Stomach (tissue), 9 donors: ENCODE data around the gene TARBP1. TPM values are rescaled to one million over a fixed set of nuclear protein-coding genes. Genes with fewer than 3 reads are reported as not detected.
"Not testable (repeated sequence)": the region's sequence is repeated elsewhere in the genome, so short reads cannot be mapped to it uniquely, and the experiment has no call there.

ENCODE experiments used
- DNase-seq, 2 donors: peaks; one replicate each; pipeline versions ENCODE4 v3.0.0 to v3.0.0-alpha.2; 2013 to 2019
- H3K27ac ChIP-seq, 5 donors: fragments of 200-600 bp in 4 of 5; sonication (generic) in 4 of 5; one replicate each; pipeline ENCODE4 v1.5.1; 2013 to 2019; ENCODE audit warnings: mild to moderate bottlenecking in 1 of 5, moderate library complexity in 1 of 5
- H3K27me3 ChIP-seq, 3 donors: fragments of 200-600 bp; sonication (generic); one replicate each; pipeline ENCODE4 v1.5.1; 2017 to 2019; ENCODE audit warnings: mixed run types in 1 of 3
- H3K36me3 ChIP-seq, 4 donors: fragments of 200-600 bp; sonication (generic); 1 replicate in 3 of 4; 2 replicates in 1 of 4; pipeline ENCODE4 v1.5.1; 2016 to 2019
- H3K4me1 ChIP-seq, 4 donors: fragments of 200-600 bp; sonication (generic); one replicate each; pipeline ENCODE4 v1.5.1; 2016 to 2019
- H3K4me3 ChIP-seq, 4 donors: fragments of 200-600 bp; sonication (generic) in 3 of 4; one replicate each; pipeline ENCODE4 v1.5.1; 2016 to 2019; ENCODE audit warnings: mild to moderate bottlenecking in 1 of 4
- H3K9me3 ChIP-seq, 4 donors: fragments of 200-600 bp; sonication (generic); one replicate each; pipeline ENCODE4 v1.5.1; 2016 to 2019
- EP300 ChIP-seq: sonication (generic); formaldehyde crosslinking; IDR thresholded peaks from one replicate; pipeline ENCODE4 v1.6.1; 2017; ENCODE audit warnings: antibody characterized with exemption
- POLR2A ChIP-seq, 4 donors: fragments of 450-650 bp; IDR thresholded peaks; one replicate each; pipeline ENCODE4 v1.6.1; 2016; ENCODE audit warnings: antibody characterized with exemption in 4 of 4, control low read depth in 2 of 4, mild to moderate bottlenecking in 1 of 4, moderate library complexity in 1 of 4
- POLR2AphosphoS5 ChIP-seq, 3 donors: sonication (generic); formaldehyde crosslinking; IDR thresholded peaks; one replicate each; pipeline ENCODE4 v1.6.1; 2016; ENCODE audit warnings: antibody characterized with exemption in 3 of 3
- WGBS, 5 donors: extraction: QIAGEN DNeasy Blood & Tissue Kit in 3 of 5; methylation state at CpG; one replicate each; pipeline versions ENCODE4 v1.1.5 to v1.1.7; 2013 to 2018; 5-methylcytosine and 5-hydroxymethylcytosine counted together
- intact Hi-C: fragments of 100-400 bp; cut with DNase I; formaldehyde crosslinking; loops from one replicate; pipeline ENCODE4 v1.15.1; 2023; ENCODE audit warnings: low total_unique reads
- polyA plus RNA-seq, 3 donors: library from polyadenylated mRNA; stranded (reverse); fragments of 200-250 nt; gene quantifications; one replicate each; pipeline ENCODE4 v1.2.3, GENCODE V29; 2013
- total RNA-seq, 5 donors: library from RNA; depleted of rRNA; stranded (reverse); fragments of >200 nt; gene quantifications; one replicate each; pipeline versions ENCODE4 v1.1.0 to v1.2.3, GENCODE V29; 2014 to 2016
- TF ChIP-seq, protein P1 (sequence below), 7 experiments: fragments of 450-650 bp in 4 of 7; fragments of 200-600 bp in 3 of 7; sonication (generic) in 3 of 7; IDR thresholded peaks; one replicate each; pipeline ENCODE4 v1.5.1; 2016 to 2019; ENCODE audit warnings: antibody characterized with exemption in 7 of 7, control low read depth in 2 of 7, mild to moderate bottlenecking in 1 of 7
- donor health status: healthy with polysubstance abuse.
- donor health status: Bipolar disorder and iron deficiency.
- donor health status: healthy.

Gene TARBP1
- total and polyA plus RNA-seq, 8 donors = 5.7 to 63.2 (median 30.3) TPM

DNA sequence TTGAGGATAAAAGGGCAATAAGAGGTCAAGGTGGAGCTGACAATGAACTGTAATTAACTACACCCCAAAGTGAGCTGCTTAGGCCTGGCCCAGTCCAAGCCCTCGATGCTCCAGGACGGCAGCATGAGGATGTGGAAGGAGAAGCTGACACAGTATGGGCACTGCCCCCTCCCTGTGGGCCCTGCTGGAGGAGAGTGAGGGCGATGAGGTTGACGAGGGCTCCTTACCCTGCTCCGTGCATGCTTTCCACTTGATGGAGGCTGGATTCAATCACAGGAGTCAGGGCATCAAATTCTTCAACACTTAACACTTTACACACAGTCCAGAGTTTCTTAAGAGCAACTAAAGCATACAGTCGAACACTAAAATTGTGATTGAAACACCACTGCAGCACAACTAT, 73.3 kb downstream of the TARBP1 start:
- peaks cover 9 to 37% (median 32%) of the 10 kb centered on the region in 4 donors for H3K36me3 ChIP-seq
- 69 to 87% (median 85%) methylated on average over 6 of the region's 6 CpGs for WGBS, 5 donors
- no peak overlapping the region for H3K4me3 ChIP-seq
- H3K4me1 ChIP-seq = peaks cover 0 to 7% (median 0%) of the 10 kb centered on the region in 4 donors
- H3K27ac ChIP-seq = no peak overlapping the region
- intact Hi-C loops = no loop called here
- no peaks in the 10 kb centered on the region for H3K27me3 ChIP-seq
- DNase-seq = no peak
- TF ChIP-seq EP300 = no peak
- TF ChIP-seq POLR2AphosphoS5 (IDR thresholded peaks at IDR 0.05) = no peak
- no peak for TF ChIP-seq POLR2A (IDR thresholded peaks at IDR 0.05)
- TF ChIP-seq, protein P1, sequence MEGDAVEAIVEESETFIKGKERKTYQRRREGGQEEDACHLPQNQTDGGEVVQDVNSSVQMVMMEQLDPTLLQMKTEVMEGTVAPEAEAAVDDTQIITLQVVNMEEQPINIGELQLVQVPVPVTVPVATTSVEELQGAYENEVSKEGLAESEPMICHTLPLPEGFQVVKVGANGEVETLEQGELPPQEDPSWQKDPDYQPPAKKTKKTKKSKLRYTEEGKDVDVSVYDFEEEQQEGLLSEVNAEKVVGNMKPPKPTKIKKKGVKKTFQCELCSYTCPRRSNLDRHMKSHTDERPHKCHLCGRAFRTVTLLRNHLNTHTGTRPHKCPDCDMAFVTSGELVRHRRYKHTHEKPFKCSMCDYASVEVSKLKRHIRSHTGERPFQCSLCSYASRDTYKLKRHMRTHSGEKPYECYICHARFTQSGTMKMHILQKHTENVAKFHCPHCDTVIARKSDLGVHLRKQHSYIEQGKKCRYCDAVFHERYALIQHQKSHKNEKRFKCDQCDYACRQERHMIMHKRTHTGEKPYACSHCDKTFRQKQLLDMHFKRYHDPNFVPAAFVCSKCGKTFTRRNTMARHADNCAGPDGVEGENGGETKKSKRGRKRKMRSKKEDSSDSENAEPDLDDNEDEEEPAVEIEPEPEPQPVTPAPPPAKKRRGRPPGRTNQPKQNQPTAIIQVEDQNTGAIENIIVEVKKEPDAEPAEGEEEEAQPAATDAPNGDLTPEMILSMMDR (IDR thresholded peaks at IDR 0.05) = no peak
- no peaks in the 10 kb centered on the region for H3K9me3 ChIP-seq

DNA sequence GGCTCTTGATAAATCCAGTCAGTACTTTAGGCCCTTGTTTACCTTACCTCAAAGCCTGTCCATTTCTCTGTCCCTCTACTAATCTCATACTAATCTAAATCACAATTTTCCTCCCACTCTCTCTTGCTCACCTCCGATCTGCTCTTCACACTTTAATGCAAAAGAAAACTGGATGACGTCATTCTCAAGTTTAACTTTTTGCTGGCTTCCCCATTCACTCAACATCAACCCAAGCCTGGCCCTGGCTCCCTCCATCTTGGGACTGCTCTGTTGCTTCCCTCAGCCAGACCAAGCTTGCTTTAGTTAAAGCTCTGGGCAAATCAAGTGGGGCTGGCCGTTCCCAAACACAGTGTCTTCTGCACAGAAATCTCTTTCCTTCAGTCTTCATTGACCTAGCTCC, 76.0 kb downstream of the TARBP1 start:
- H3K36me3 ChIP-seq = peaks cover 5 to 23% (median 17%) of the 10 kb centered on the region in 4 donors
- H3K27me3 ChIP-seq = no peaks in the 10 kb centered on the region
- TF ChIP-seq POLR2A (IDR thresholded peaks at IDR 0.05) = no peak
- no peak for TF ChIP-seq POLR2AphosphoS5 (IDR thresholded peaks at IDR 0.05)
- TF ChIP-seq, protein P1 (IDR thresholded peaks at IDR 0.05) = no peak
- no peak for TF ChIP-seq EP300
- no peak for DNase-seq
- intact Hi-C loops = no loop called here
- H3K4me1 ChIP-seq = peaks cover 0 to 14% (median 0%) of the 10 kb centered on the region in 4 donors
- H3K4me3 ChIP-seq = no peak overlapping the region
- no peaks in the 10 kb centered on the region for H3K9me3 ChIP-seq
- WGBS, 5 donors = 80 to 87% (median 84%) methylated on average over 3 of the region's 3 CpGs
- no peak overlapping the region for H3K27ac ChIP-seq

DNA sequence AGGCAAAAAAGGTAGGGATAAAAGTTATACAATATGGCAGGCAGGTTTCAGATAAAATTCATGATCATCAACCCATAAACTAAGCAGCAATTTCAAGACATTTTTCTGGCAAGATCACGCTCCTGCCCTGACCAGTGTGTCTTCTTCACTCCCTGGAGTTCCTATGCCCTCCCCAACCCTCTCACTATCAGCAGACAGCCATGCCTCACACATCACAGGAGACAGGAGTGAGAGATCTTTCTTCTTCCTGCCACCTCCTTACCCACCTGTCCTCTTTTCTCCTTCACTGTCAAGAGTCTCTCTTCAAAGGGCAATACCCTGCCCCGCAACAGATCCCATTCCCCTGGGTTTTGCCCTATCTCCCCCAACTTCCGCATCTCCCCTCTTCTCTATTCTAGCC, 77.3 kb downstream of the TARBP1 start:
- Histone ChIP-seq H3K36me3 (peaks cover 5 to 23% (median 17%) of the 10 kb centered on the region in 4 donors), H3K9me3 (no peaks in the 10 kb centered on the region), H3K4me3 (no peak overlapping the region), H3K4me1 (peaks cover 0 to 14% (median 0%) of the 10 kb centered on the region in 4 donors), H3K27ac (peak overlapping the region in 1 of 5 donors; percentile 51), H3K27me3 (no peaks in the 10 kb centered on the region)
- intact Hi-C loops = no loop called here
- 94 to 99% (median 99%) methylated on average over 3 of the region's 3 CpGs for WGBS, 5 donors
- DNase-seq = no peak
- TF ChIP-seq POLR2A (IDR thresholded peaks at IDR 0.05) = no peak
- TF ChIP-seq, protein P1 (IDR thresholded peaks at IDR 0.05) = no peak
- TF ChIP-seq POLR2AphosphoS5 (IDR thresholded peaks at IDR 0.05) = no peak
- no peak for TF ChIP-seq EP300

DNA sequence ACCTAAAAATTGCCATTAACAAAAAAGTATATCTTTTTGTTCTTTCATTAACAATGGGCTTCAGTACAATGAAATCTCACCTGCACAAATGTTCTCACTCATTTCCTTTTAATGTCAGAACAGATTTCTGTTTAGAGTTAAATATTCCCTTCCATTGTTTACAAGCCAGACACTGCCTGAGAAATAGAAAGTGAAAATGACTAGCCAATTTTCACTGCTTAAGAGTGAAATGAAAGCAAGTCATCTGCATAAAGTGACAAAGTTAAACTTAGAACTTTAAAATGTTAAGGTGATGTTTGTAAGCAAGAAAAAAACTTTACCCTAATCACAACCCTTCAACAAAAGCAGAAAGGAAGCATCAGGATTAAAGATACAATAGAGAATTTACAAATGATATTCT, 78.2 kb downstream of the TARBP1 start:
- Histone ChIP-seq H3K27me3 (no peaks in the 10 kb centered on the region), H3K4me3 (no peak overlapping the region), H3K36me3 (peaks cover 5 to 23% (median 16%) of the 10 kb centered on the region in 4 donors), H3K27ac (peak overlapping the region in 4 of 5 donors; percentile 14 to 54 (median 34)), H3K9me3 (no peaks in the 10 kb centered on the region), H3K4me1 (peaks cover 0 to 14% (median 0%) of the 10 kb centered on the region in 4 donors)
- intact Hi-C loops = no loop called here
- TF ChIP-seq POLR2AphosphoS5 (IDR thresholded peaks at IDR 0.05) = no peak
- no peak for TF ChIP-seq EP300
- TF ChIP-seq, protein P1 (IDR thresholded peaks at IDR 0.05) = no peak
- no peak for TF ChIP-seq POLR2A (IDR thresholded peaks at IDR 0.05)
- peak in 1 of 2 donors; percentile 20 for DNase-seq

DNA sequence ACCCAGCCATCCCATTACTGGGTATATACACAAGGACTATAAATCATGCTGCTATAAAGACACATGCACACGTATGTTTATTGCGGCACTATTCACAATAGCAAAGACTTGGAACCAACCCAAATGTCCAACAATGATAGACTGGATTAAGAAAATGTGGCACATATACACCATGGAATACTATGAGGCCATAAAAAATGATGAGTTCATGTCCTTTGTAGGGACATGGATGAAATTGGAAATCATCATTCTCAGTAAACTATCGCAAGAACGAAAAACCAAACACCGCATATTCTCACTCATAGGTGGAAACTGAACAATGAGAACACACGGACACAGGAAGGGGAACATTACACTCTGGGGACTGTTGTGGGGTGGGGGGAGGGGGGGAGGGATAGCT, 79.5 kb downstream of the TARBP1 start:
- H3K4me1 ChIP-seq = peaks cover 0 to 14% (median 0%) of the 10 kb centered on the region in 4 donors
- 83 to 94% (median 92%) methylated on average over 6 of the region's 6 CpGs for WGBS, 5 donors
- intact Hi-C loops, H3K27ac ChIP-seq, DNase-seq, H3K9me3 ChIP-seq, H3K27me3 ChIP-seq, H3K4me3 ChIP-seq: not testable (repeated sequence)
- H3K36me3 ChIP-seq = peaks cover 0 to 19% (median 11%) of the 10 kb centered on the region in 4 donors
